HTR-8/SVneo (cell line): Measurements from ENCODE around the gene MRGPRX3.
"Not testable (repeated sequence)": the region's sequence is repeated elsewhere in the genome, so short reads cannot be mapped to it uniquely, and the experiment has no call there.

Experiments
- DNase-seq: peaks from one replicate; pipeline ENCODE4 v3.0.0; 2011; ENCODE audit warnings: low spot score, mixed read lengths; ENCODE audit not compliant: insufficient read length
- FAIRE-seq: peaks from 2 replicates; lab custom pipeline; 2011; peaks lifted over from hg19 to GRCh38; lab: Jason Lieb, UNC

MRGPRX3 gene

GRCh38 chr11:18132341-18132740 lies at the start of gene MRGPRX3:
Gene MRGPRX3 (plus strand): TSS chr11:18132571. CDS start chr11:18137203, 4,632 bp downstream.
- FAIRE-seq (no peak), DNase-seq (no peak)

GRCh38 chr11:18088366-18088765 lies 44.0 kb upstream of the MRGPRX3 start:
- DNase-seq (no peak), FAIRE-seq (no peak)

- no peak for FAIRE-seq
Observed at GRCh38 chr11:18088966-18089365, 43.4 kb upstream of the MRGPRX3 start.

GRCh38 chr11:18091731-18092130 lies 40.6 kb upstream of the MRGPRX3 start:
- DNase-seq (no peak), FAIRE-seq (no peak)

More at GRCh38 chr11:18088966-18089365, 43.4 kb upstream of the MRGPRX3 start:
- DNase-seq = no peak

- no peak for FAIRE-seq
- no peak for DNase-seq
Observed at GRCh38 chr11:18093959-18094358, 38.4 kb upstream of the MRGPRX3 start.

GRCh38 chr11:18100926-18101656 lies 31.3 kb upstream of the MRGPRX3 start:
- FAIRE-seq = no peak
- no peak for DNase-seq

- no peak for FAIRE-seq
- DNase-seq = no peak
Observed at GRCh38 chr11:18105086-18105801, 27.1 kb upstream of the MRGPRX3 start.

GRCh38 chr11:18105802-18106574 lies 26.4 kb upstream of the MRGPRX3 start, which contains the start of gene SAAL1:
Gene SAAL1 (minus strand): TSS chr11:18106082. CDS start chr11:18106041, 41 bp downstream.
- peak; percentile 89 for DNase-seq
- peak; percentile 62 for FAIRE-seq

GRCh38 chr11:18106688-18107087 lies 25.7 kb upstream of the MRGPRX3 start:
- no peak for FAIRE-seq
- no peak for DNase-seq

- no peak for DNase-seq
- FAIRE-seq = no peak
Observed at GRCh38 chr11:18108254-18108653, 24.1 kb upstream of the MRGPRX3 start.

- FAIRE-seq (no peak), DNase-seq (no peak)
Observed at GRCh38 chr11:18111005-18111404, 21.4 kb upstream of the MRGPRX3 start.

- FAIRE-seq (no peak), DNase-seq (peak; percentile 77)
Observed at GRCh38 chr11:18115360-18116127, 16.8 kb upstream of the MRGPRX3 start.

- FAIRE-seq = not testable (repeated sequence)
Observed at GRCh38 chr11:18121331-18121828, 11.0 kb upstream of the MRGPRX3 start.

GRCh38 chr11:18131115-18131514 lies 1.3 kb upstream of the MRGPRX3 start:
- not testable (repeated sequence) for DNase-seq, FAIRE-seq

More at GRCh38 chr11:18121331-18121828, 11.0 kb upstream of the MRGPRX3 start:
- DNase-seq = not testable (repeated sequence)

- DNase-seq (no peak), FAIRE-seq (no peak)
Observed at GRCh38 chr11:18135308-18135707, 2.9 kb downstream of the MRGPRX3 start.

- DNase-seq = no peak
- peak; percentile 60 for FAIRE-seq
Observed at GRCh38 chr11:18137186-18137800, 4.9 kb downstream of the MRGPRX3 start.

GRCh38 chr11:18140145-18140544 lies 7.8 kb downstream of the MRGPRX3 start:
- DNase-seq (no peak), FAIRE-seq (no peak)

GRCh38 chr11:18144243-18144642 lies 11.9 kb downstream of the MRGPRX3 start:
- FAIRE-seq = no peak
- DNase-seq = no peak

GRCh38 chr11:18145025-18145424 lies 12.7 kb downstream of the MRGPRX3 start:
- DNase-seq (no peak), FAIRE-seq (no peak)
